LoVo (cell line): ENCODE results near the gene SPON2.

ENCODE experiments used
- DNase-seq: peaks from one replicate; pipeline ENCODE4 v3.0.0-alpha.2; 2016; ENCODE audit warnings: low spot score

Gene SPON2

DNA sequence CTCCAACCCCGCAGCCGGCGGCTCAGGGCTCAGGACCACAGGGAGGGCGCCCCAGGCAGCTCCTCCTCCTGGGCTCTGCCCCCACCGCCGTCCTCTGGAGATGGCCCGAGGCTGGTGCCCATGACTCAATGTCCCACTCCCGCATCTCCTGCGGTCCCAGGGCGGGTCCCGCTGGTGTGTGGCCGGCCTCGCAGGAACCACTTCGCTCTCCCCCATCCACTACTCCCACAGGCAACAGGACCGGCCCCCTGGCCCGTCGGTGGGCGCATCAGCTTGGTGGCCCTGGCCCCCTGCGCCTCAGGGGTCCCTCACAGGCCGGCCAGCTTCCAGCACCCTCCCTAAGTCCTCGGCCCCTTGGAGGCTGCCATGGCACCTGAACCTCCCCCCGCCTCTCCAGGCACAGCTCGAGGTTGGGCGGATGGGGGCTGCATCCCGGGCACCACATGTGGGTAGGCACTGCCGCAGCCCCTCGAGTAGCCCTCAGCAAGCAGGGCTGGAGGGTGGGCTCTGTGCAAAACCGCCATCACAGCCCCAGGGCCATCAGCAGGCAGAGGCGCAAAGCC lies 22.8 kb upstream of the SPON2 start:
- DNase-seq, result no peak

GRCh38 chr4:1194010-1194900 lies 21.9 kb upstream of the SPON2 start:
- no peak for DNase-seq

DNA sequence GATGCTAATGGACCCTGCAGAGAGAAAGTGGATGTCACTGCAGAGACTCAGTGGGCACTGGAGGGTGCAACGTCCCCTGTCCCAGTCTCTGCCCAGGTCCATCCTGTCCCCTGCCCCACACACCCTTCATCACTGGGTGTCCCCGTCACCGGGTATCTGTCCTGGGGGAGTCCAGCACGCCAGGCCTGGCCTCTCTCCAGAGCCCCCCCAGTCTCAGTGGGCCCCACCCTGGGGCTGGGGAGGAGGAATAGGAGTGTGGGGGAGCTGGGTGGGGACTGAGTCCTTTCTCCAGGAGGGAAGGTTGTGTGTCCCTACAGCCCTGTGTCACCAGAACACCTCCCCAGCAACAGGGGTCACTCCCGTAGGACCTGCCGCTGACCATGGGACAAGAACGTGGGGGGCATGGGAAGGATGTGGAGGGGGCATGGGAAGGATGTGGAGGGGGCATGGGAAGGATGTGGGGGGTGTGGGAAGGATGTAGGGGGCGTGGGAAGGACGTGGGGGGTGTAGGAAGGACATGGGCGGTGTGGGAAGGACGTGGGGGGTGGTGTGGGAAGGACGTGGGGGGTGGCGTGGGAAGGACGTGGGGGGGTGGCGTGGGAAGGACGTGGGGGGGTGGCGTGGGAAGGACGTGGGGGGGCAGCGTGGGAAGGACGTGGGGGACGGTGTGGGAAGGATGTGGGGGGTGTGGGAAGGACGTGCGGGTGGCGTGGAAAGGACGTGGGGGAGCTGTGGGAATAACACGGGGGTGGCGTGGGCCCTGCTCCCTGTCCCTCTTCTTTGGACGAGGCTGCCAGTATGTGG lies 21.0 kb upstream of the SPON2 start:
- DNase-seq, result no peak

- DNase-seq, result no peak
Measured at GRCh38 chr4:1192493-1193205, 20.3 kb upstream of the SPON2 start.

DNA sequence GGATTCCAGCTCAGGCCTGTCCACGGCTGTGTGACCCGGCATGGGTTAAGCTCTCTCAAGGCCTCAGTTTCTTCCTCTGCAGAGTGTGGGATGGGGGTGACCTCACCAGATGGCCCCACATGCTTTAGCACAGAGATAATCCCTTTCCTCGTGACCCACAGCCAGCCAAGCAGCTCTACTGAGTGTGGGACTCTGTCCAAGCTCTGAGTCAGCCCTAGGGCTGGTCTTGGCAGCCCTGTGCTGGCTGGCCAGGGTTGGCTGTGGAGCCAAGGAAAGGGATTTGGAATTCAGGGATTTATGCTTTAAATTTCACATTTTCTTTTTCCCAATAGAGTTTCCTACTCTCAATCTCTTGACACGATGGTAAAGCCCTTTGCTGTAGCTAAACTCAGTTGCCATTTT lies 19.7 kb upstream of the SPON2 start:
- peak; percentile 70 for DNase-seq

- peak; percentile 1 for DNase-seq
Measured at GRCh38 chr4:1191621-1192020, 19.2 kb upstream of the SPON2 start.

DNA sequence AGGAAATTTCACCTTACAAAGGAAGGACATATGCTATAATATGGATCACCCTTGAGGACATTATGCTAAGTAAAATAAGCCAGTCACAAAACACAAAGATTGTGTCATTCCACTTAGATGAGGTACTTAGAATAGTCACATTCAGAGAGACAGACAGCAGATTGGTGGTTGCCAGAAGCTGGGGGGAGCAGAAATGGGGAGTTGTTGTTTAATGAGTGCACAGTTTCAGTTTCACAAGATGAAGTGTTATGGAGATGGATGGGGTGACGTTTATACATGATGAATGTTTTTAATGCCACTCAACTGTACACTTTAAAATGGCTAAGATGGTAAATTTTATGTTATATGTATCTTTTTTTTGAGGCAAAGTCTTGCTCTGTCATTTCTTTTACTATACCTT lies 14.8 kb upstream of the SPON2 start:
- DNase-seq, result no peak

- no peak for DNase-seq
Measured at GRCh38 chr4:1183985-1184773, 11.8 kb upstream of the SPON2 start.

DNA sequence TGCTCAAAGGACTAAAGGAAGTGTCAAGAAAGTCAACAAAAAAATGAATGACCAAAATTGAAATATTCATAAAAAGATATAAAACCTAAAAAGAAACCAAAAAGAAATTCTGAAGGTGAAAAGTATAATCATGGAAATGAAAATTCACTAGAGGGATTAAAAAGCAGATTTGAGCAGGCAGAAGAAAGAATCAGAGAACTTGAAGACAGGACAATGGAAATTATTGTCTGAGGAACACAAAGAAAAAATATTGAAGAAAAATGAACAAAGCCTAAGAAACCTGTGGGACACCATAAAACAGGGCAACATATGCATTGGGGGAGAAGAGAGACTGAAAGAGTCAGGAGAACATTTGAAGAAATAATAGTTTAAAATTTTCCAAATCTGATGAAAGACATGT lies 9.9 kb upstream of the SPON2 start:
- no peak for DNase-seq

- DNase-seq, result no peak
Measured at GRCh38 chr4:1180663-1181062, 8.3 kb upstream of the SPON2 start.

- no peak for DNase-seq
Measured at GRCh38 chr4:1179976-1180375, 7.6 kb upstream of the SPON2 start.

DNA sequence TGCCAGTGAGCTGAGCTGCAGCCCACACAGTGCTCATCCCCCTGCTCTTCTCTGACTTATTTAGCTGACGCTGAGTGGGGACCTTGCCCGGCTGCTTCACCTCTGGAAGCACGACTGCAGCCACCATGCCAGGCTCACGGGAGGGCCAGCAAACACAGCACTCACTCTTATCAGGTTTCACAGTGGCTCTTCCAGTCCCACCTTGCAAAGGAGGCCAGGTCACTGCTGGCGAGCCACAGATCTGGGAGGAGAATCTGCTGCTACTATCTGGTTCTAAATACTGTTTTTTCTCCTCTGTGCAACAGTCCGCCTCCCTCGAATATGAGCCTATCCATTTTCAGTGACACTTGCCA lies 6.7 kb upstream of the SPON2 start:
- no peak for DNase-seq

DNA sequence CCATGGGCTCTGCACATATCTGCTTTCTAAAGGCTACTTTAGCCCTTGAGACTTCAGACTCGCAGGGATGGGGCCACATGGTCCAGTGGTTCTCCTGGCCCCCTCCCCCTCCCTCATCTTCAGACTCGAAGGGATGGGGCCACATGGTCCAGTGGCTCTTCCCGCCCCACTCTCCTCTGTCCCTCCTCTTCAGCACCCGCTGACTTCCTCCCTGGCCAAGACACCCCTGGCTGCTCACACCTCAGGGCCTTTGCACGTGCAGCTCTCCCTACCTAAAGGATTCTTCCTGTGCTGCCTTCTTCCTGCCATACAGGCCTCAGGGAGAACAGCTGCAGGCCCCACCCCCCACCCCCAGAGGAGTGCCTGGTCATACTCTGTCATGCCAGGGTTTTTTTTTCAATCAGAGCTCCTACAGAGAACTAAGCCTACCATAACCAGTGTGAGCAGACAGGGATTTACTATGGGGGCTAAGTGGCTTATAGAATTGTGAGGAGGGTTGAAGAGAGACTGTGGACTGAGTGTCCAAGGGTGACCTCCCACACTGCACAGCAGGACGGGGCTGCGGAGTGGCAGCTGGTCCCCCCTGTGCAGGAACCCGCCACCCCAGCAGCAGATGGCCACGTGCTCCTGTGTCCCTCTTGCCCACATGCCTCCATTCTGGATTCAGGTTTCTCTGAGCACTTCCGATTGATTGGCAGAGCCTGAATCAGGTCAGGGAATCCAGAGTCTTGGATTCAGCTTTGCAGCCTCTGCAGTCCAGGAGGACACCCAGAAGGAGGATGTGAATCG lies 6.1 kb upstream of the SPON2 start:
- no peak for DNase-seq

GRCh38 chr4:1177274-1178141 lies 5.1 kb upstream of the SPON2 start:
- peak; percentile 75 for DNase-seq

GRCh38 chr4:1176398-1177273 lies 4.3 kb upstream of the SPON2 start:
- no peak for DNase-seq

GRCh38 chr4:1175635-1176229 lies 3.3 kb upstream of the SPON2 start:
- DNase-seq, result no peak

DNA sequence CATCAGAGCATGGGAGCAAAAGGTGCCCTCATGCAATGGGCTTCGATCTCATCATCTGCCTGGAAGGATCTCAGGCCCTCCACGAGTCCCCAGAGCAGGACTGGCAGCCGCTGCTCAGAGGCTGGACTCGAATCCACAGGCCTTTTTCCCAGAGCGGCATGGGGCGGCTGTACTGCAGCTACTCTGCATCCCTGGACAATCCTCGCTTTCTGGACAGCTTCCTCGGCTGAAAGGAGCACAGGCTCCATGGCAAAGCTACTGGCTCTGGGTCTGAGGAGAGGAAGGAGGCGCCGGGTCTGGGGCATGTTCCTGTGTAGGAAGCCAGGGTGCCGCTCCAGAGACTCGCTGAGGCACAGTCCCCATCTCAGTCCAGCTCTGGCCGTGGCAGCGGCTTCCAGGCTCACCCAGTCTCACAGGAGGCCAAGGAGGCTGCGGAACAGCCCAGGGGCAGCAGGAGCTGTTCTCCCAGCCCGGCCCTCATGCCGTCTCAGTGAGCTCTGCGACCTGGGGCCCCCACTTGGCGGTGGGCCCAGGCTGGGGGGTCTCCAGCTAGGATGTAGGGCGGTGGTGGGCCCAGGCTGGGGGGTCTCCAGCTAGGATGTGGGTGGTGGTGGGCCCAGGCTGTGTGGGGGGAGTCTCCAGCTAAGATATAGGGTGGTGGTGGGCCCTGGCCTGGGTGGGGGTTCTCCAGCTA lies 2.7 kb upstream of the SPON2 start:
- no peak for DNase-seq
